ENCODE measurements around the gene TRAPPC12. TPM values are rescaled to one million over a fixed set of nuclear protein-coding genes. Genes with fewer than 3 reads are reported as not detected.

The TRAPPC12 gene
- total and polyA plus RNA-seq, 8 donors: 46.6 to 158 (median 70.7) TPM

DNA sequence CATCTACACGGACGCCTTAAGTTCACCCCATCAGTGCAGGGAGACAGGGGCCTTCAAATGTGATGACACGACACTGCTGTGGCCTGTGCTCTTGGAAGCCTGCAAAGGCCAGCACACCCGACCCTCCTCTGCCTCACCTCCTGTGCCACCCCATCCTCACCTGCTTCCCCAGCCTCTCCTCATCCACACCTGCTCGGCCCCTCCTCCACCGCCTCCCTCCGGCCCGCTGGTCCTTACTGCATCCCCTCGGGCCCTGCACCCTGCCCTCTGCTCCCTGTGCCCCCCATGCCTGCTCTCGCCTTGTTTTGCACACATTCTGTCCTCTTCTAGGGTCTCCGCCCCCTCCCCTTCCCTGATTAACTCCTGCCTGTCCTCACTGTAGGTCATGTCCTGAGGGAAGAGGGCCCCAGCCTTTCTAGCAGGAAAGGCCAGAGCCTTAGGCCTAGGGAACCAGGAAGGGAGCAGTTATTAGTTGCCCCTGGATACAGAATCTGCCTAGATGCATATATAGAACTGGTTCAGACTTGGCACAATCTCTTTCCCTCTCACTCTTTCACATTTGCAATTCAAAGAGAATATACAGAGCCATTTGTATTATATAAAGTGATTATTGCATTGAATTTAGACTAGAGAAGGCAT, 39.4 kb downstream of the TRAPPC12 start:
- H3K27ac ChIP-seq: no peak overlapping the region
- no peak overlapping the region for H3K4me3 ChIP-seq
- intact Hi-C loops (cut with DNase I; ENCODE audit: low total_unique reads): no loop called here
- H3K4me1 ChIP-seq: peaks cover 0 to 2% (median under 1%) of the 10 kb centered on the region in 4 donors
- 82 to 90% (median 86%) methylated on average over 11 of the region's 11 CpGs for WGBS, 5 donors
- TF ChIP-seq, protein P1, sequence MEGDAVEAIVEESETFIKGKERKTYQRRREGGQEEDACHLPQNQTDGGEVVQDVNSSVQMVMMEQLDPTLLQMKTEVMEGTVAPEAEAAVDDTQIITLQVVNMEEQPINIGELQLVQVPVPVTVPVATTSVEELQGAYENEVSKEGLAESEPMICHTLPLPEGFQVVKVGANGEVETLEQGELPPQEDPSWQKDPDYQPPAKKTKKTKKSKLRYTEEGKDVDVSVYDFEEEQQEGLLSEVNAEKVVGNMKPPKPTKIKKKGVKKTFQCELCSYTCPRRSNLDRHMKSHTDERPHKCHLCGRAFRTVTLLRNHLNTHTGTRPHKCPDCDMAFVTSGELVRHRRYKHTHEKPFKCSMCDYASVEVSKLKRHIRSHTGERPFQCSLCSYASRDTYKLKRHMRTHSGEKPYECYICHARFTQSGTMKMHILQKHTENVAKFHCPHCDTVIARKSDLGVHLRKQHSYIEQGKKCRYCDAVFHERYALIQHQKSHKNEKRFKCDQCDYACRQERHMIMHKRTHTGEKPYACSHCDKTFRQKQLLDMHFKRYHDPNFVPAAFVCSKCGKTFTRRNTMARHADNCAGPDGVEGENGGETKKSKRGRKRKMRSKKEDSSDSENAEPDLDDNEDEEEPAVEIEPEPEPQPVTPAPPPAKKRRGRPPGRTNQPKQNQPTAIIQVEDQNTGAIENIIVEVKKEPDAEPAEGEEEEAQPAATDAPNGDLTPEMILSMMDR (IDR thresholded peaks at IDR 0.05): no peak
- TF ChIP-seq POLR2AphosphoS5 (IDR thresholded peaks at IDR 0.05) (no peak), EP300 (IDR thresholded peaks at IDR 0.05) (no peak), POLR2A (IDR thresholded peaks at IDR 0.05) (no peak)
- H3K9me3 ChIP-seq: no peaks in the 10 kb centered on the region
- H3K27me3 ChIP-seq: no peaks in the 10 kb centered on the region
- DNase-seq: no peak
- peaks cover 21 to 88% (median 86%) of the 10 kb centered on the region in 4 donors for H3K36me3 ChIP-seq

DNA sequence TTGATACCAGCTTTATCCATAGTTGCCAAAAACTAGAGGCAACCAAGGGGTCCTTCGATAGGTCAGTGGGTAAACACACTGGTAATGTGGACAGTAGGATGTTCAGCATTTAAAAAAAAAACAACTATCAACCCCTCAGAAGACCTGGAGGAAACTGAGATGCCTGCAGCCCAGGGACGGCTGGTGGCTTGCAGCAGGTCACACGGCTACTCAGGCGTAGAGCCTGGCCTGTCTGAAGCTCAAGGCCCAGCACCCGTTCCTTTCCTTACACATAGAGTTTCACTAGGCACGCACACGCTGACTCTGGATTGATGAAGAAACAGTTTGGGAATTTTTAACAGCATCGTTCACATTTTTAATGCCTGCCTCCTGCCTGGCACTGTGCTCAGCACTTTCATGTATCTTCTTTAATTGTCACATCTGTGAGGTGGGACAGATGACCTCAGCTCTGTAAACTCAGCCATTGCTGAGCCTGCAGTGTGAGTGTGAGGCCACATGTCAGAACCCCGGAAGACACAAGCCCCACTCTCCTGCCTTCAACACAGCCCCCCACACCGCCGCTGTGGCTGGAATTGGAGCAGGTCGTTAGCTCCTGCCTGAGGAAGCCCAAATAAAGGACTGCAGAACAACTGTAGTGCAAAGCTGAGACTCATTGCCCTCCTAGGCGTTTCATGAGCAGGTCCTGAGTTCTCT, 40.7 kb downstream of the TRAPPC12 start:
- H3K27ac ChIP-seq: no peak overlapping the region
- 85 to 92% (median 87%) methylated on average over 12 to 13 of the region's 13 CpGs for WGBS, 5 donors
- DNase-seq: no peak
- intact Hi-C loops (cut with DNase I; ENCODE audit: low total_unique reads): loop anchor here (5.0 kb wide), 1 partner anchor 232 kb away; no protein-coding TSS in a partner anchor
- TF ChIP-seq EP300 (IDR thresholded peaks at IDR 0.05) (no peak), POLR2A (IDR thresholded peaks at IDR 0.05) (no peak), POLR2AphosphoS5 (IDR thresholded peaks at IDR 0.05) (no peak)
- TF ChIP-seq, protein P1 (IDR thresholded peaks at IDR 0.05): no peak
- no peaks in the 10 kb centered on the region for H3K27me3 ChIP-seq
- H3K36me3 ChIP-seq: peaks cover 27 to 87% (median 84%) of the 10 kb centered on the region in 4 donors
- H3K4me3 ChIP-seq: no peak overlapping the region
- no peaks in the 10 kb centered on the region for H3K9me3 ChIP-seq
- H3K4me1 ChIP-seq: peaks cover 0 to 5% (median 2%) of the 10 kb centered on the region in 4 donors

DNA sequence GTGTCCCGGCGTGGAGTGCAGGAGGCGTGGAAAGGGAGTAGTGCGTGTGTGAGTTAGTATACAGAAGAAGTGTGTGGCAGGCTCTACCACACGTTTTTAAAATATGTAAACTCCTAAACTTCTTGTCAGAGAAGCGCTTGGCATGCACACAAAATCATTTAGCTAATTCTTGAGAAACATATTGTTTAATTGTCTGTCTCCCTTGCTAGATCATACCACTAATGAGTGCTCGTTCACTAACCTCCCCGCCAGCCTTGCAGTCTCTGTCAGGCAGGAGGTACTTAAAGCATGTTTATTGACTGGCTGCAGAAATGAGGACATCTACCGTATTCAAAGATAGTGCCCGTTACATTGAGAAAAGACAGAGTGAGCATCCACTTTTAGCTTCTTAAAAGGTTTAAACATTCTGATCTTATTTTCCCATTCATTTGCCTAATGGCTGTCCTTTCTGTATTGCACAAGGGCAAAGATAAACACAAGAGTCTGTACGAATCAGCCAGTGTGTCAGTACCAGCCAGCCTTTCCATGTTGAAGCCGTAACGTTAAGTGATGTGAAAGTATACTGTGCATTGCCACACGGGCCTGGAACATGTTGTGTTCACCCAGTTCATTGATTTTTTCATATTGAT, 41.4 kb downstream of the TRAPPC12 start:
- H3K27ac ChIP-seq: no peak overlapping the region
- no peak for TF ChIP-seq POLR2A (IDR thresholded peaks at IDR 0.05)
- TF ChIP-seq POLR2AphosphoS5 (IDR thresholded peaks at IDR 0.05): no peak
- TF ChIP-seq, protein P1 (IDR thresholded peaks at IDR 0.05): no peak
- 76 to 87% (median 82%) methylated on average over 14 of the region's 14 CpGs for WGBS, 5 donors
- DNase-seq: no peak
- H3K27me3 ChIP-seq: no peaks in the 10 kb centered on the region
- peaks cover 0 to 5% (median 2%) of the 10 kb centered on the region in 4 donors for H3K4me1 ChIP-seq
- intact Hi-C loops (cut with DNase I; ENCODE audit: low total_unique reads): loop anchor here (5.0 kb wide), 1 partner anchor 231 kb away; no protein-coding TSS in a partner anchor
- no peaks in the 10 kb centered on the region for H3K9me3 ChIP-seq
- no peak overlapping the region for H3K4me3 ChIP-seq
- H3K36me3 ChIP-seq: peaks cover 32 to 90% (median 87%) of the 10 kb centered on the region in 4 donors

DNA sequence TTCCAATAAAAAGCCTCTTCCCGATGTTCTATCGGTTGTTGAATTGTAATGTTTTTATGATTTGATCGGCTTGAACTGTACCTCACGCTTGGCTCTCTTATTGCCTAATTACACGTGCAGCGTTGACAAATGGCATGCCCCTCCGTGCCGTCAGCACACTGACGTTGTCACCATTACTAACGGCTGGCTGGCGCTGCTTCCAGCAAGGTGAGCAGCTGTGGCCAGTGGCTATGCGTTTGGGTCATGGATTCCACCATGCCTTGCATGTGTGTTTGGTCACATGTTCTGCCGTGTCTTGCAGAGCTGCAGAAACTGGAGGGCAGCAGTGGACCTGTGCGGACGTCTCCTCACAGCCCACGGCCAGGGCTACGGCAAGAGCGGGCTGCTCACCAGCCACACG, 42.1 kb downstream of the TRAPPC12 start:
- intact Hi-C loops (cut with DNase I; ENCODE audit: low total_unique reads): loop anchor here (5.0 kb wide), 1 partner anchor 231 kb away; no protein-coding TSS in a partner anchor
- 87 to 90% (median 89%) methylated on average over 19 of the region's 19 CpGs for WGBS, 5 donors
- no peak for TF ChIP-seq EP300 (IDR thresholded peaks at IDR 0.05)
- TF ChIP-seq, protein P1 (IDR thresholded peaks at IDR 0.05): no peak
- TF ChIP-seq POLR2A (IDR thresholded peaks at IDR 0.05): no peak
- no peak for TF ChIP-seq POLR2AphosphoS5 (IDR thresholded peaks at IDR 0.05)
- no peak overlapping the region for H3K27ac ChIP-seq
- no peaks in the 10 kb centered on the region for H3K27me3 ChIP-seq
- no peaks in the 10 kb centered on the region for H3K9me3 ChIP-seq
- DNase-seq: peak in 1 of 2 donors; percentile 42
- H3K4me3 ChIP-seq: no peak overlapping the region
- H3K4me1 ChIP-seq: peaks cover 0 to 5% (median 2%) of the 10 kb centered on the region in 4 donors
- peaks cover 38 to 96% (median 89%) of the 10 kb centered on the region in 4 donors for H3K36me3 ChIP-seq
